ENCODE measurements around the gene PIRT.

PIRT gene

DNA sequence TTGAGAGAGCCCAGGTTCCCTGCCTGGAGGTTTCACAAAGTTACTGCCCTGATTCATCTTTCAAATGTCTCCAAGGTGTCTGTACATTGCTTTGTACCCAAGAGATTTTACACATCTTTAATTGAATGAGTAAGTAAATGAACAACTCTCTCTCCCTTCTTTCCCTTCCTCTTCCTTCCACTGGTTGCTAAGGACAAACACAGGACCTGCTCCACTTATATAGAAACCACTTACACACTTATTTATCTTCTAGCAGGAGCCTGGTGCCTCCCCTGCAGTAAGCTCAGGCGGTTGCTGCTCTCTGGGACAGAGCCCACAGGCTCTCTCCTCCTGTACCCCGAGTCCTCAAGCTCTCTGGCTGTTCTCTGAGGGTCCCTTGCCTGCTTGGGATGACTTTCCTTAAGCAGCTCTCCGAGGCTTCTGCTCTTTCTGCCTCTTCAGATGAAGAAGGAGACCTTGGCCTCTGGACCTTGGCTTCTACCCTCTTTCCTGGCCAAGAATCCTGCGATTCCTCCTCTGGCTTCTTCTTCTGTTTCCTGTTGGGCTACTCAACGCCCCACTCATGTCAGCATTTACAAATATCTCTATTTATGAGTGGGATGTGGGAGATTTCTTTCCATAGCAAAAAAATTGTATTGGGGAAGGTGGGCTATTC lies 9.9 kb downstream of the PIRT start:
- DNase-seq (ENCODE audit: low read depth) = no peak
- no peak for TF ChIP-seq CTCF (IDR thresholded peaks at IDR 0.05; ENCODE audit: control insufficient read depth, insufficient read depth, low read depth, low read length, missing control alignments)

GRCh38 chr17:10824874-10825273 lies 13.0 kb downstream of the PIRT start:
- no peak for TF ChIP-seq CTCF (IDR thresholded peaks at IDR 0.05; ENCODE audit: control insufficient read depth, insufficient read depth, low read depth, low read length, missing control alignments)
- DNase-seq (ENCODE audit: low read depth) = no peak
- H3K4me3 ChIP-seq (ENCODE audit: control insufficient read depth, low read depth, low read length) = no peak overlapping the region

More for the DNA sequence above, 9.9 kb downstream of the PIRT start:
- no peak overlapping the region for H3K4me3 ChIP-seq (ENCODE audit: control insufficient read depth, low read depth, low read length)

GRCh38 chr17:10821770-10822169 lies 16.1 kb downstream of the PIRT start:
- no peak for TF ChIP-seq CTCF (IDR thresholded peaks at IDR 0.05; ENCODE audit: control insufficient read depth, insufficient read depth, low read depth, low read length, missing control alignments)
- H3K4me3 ChIP-seq (ENCODE audit: control insufficient read depth, low read depth, low read length) = no peak overlapping the region
- DNase-seq (ENCODE audit: low read depth) = no peak

GRCh38 chr17:10821054-10821453 lies 16.8 kb downstream of the PIRT start:
- no peak for TF ChIP-seq CTCF (IDR thresholded peaks at IDR 0.05; ENCODE audit: control insufficient read depth, insufficient read depth, low read depth, low read length, missing control alignments)
- DNase-seq (ENCODE audit: low read depth) = no peak
- no peak overlapping the region for H3K4me3 ChIP-seq (ENCODE audit: control insufficient read depth, low read depth, low read length)

DNA sequence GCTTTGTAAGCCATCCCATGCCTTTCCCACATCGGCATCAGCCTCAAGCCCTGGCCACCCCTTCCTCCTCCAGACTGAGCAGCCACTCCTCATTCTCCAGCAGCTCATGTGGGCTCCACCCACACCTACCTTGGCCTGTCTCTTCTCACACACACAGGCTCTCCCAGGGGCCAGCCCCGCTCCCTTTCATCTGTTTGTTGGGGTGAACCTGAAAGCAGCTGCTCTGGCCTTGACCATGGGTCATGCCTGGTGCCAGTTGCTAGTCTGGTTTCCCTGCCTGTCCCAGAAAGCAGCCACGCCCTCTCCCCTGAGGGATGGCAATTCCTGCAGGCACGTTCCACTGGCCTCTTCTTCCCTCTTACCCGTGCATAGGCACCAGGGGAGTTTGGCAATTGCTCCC lies 22.6 kb downstream of the PIRT start:
- H3K4me3 ChIP-seq (ENCODE audit: control insufficient read depth, low read depth, low read length) = no peak overlapping the region
- no peak for TF ChIP-seq CTCF (IDR thresholded peaks at IDR 0.05; ENCODE audit: control insufficient read depth, insufficient read depth, low read depth, low read length, missing control alignments)
- DNase-seq (ENCODE audit: low read depth) = no peak

- H3K4me3 ChIP-seq (ENCODE audit: control insufficient read depth, low read depth, low read length) = no peak overlapping the region
- DNase-seq (ENCODE audit: low read depth) = no peak
- TF ChIP-seq CTCF (IDR thresholded peaks at IDR 0.05; ENCODE audit: control insufficient read depth, insufficient read depth, low read depth, low read length, missing control alignments) = no peak
These were observed 23.8 kb downstream of the PIRT start for GRCh38 chr17:10814075-10814474.

All from AG09309 (cell line).